PC-3 (cell line): ENCODE measurements around the gene BARHL1. TPM values are rescaled to one million over a fixed set of nuclear protein-coding genes. Genes with fewer than 3 reads are reported as not detected.

Experiments
- ATAC-seq: fragments of 200-7000 bp; cut with Tn5 transposase; 2 replicates; pipeline ENCODE4 v1.9.1; 2020; ENCODE audit warnings: mild to moderate bottlenecking, moderate library complexity
- BruUV-seq: library from RNA; stranded (reverse); fragments of 400-500 nt; replicated peaks from 2 replicates; lab custom pipeline; 2021; lab: Mats Ljungman, UMichigan
- CTCF ChIA-PET: fragments of 300-600 bp; sonication (Branson Sonifier 250); formaldehyde crosslinking; loops from one replicate; lab custom pipeline; 2022; ENCODE audit warnings: antibody characterized with exemption; lab: Charles Lee
- POLR2A ChIA-PET: fragments of 300-600 bp; sonication (Branson Sonifier 250); formaldehyde crosslinking; loops from one replicate; lab custom pipeline; 2022; ENCODE audit warnings: antibody characterized with exemption; ENCODE audit not compliant: unreplicated experiment; lab: Charles Lee
- DNase-seq: peaks from one replicate; pipeline ENCODE4 v3.0.0-alpha.2; 2015
- H2AFZ ChIP-seq: fragments of 300-600 bp; sonication (generic); 2 replicates; pipeline ENCODE4 v1.6.0; 2016; ENCODE audit warnings: antibody characterized with exemption, low read length
- H3F3A ChIP-seq: fragments of 300-600 bp; sonication (generic); one replicate; pipeline ENCODE4 v1.6.0; 2017; ENCODE audit warnings: antibody characterized with exemption, low read length, control low read depth, mild to moderate bottlenecking; ENCODE audit not compliant: unreplicated experiment
- H3K27ac ChIP-seq: fragments of 300-600 bp; sonication (generic); 2 replicates; pipeline ENCODE4 v1.5.1; 2016; ENCODE audit warnings: mild to moderate bottlenecking, low read length
- H3K27me3 ChIP-seq: fragments of 300-600 bp; sonication (generic); 2 replicates; pipeline ENCODE4 v1.6.1; 2016; ENCODE audit warnings: low read length, mixed read lengths
- H3K36me3 ChIP-seq: fragments of 300-600 bp; sonication (generic); 2 replicates; pipeline ENCODE4 v1.6.1; 2016; ENCODE audit warnings: low read depth, mixed run types, low read length, mixed read lengths
- H3K4me1 ChIP-seq: fragments of 300-600 bp; sonication (generic); 2 replicates; pipeline ENCODE4 v1.5.1; 2016; ENCODE audit warnings: low read length; ENCODE audit not compliant: insufficient read depth
- H3K4me2 ChIP-seq: fragments of 300-600 bp; sonication (generic); 2 replicates; pipeline ENCODE4 v1.6.0; 2016; ENCODE audit warnings: low read length
- H3K4me3 ChIP-seq: fragments of 300-600 bp; sonication (generic); 2 replicates; pipeline ENCODE4 v1.5.1; 2016; ENCODE audit warnings: mild to moderate bottlenecking, low read length, mixed read lengths
- H3K79me2 ChIP-seq: fragments of 300-600 bp; sonication (generic); 2 replicates; pipeline ENCODE4 v1.6.1; 2017; ENCODE audit warnings: low read length, mixed read lengths
- H3K9ac ChIP-seq: fragments of 300-600 bp; sonication (generic); 2 replicates; pipeline ENCODE4 v1.6.0; 2016; ENCODE audit warnings: mild to moderate bottlenecking, low read length
- H3K9me2 ChIP-seq: fragments of 300-600 bp; sonication (generic); replicated peaks from 2 replicates; pipeline ENCODE4 v1.6.1; 2016; ENCODE audit warnings: mixed run types, low read length, mixed read lengths
- H3K9me3 ChIP-seq: fragments of 300-600 bp; sonication (generic); 2 replicates; pipeline ENCODE4 v1.6.1; 2016; ENCODE audit warnings: low read length, mixed read lengths
- H4K20me1 ChIP-seq: fragments of 300-600 bp; sonication (generic); 2 replicates; pipeline ENCODE4 v1.6.1; 2016; ENCODE audit warnings: low read length, mixed read lengths
- EZH2 ChIP-seq: fragments of 300-600 bp; sonication (generic); IDR thresholded peaks from one replicate; pipeline ENCODE4 v1.6.1; 2017; ENCODE audit warnings: antibody characterized with exemption, mild to moderate bottlenecking, low read length; ENCODE audit not compliant: unreplicated experiment
- EZH2phosphoT487 ChIP-seq: fragments of 300-600 bp; sonication (generic); IDR thresholded peaks from 2 replicates; pipeline ENCODE4 v1.6.1; 2018; ENCODE audit warnings: mild to moderate bottlenecking, antibody characterized with exemption, low read length, borderline replicate concordance
- intact Hi-C: fragments of 100-400 bp; cut with micrococcal nuclease; formaldehyde crosslinking; loops from 2 replicates; pipeline ENCODE4 v1.9.0; 2023
- total RNA-seq: library from RNA; depleted of rRNA; stranded (reverse); fragments of >200 nt; gene quantifications from 2 replicates; pipeline ENCODE4 v1.2.3, GENCODE V29; 2014
- TF ChIP-seq, protein P1 (sequence below): fragments of 300-600 bp; sonication (generic); conservative IDR thresholded peaks from 2 replicates; pipeline ENCODE4 v1.5.1; 2017; ENCODE audit warnings: antibody characterized with exemption, low read depth, mild to moderate bottlenecking, low read length

BARHL1 gene
- total RNA-seq, 1 experiment from 2014 or later: not detected

- intact Hi-C loops: no loop called here
- no peak overlapping the region for H3K4me3 ChIP-seq
- H3K36me3 ChIP-seq: no peaks in the 10 kb centered on the region
- ATAC-seq: no peak
- no peak overlapping the region for H3K9ac ChIP-seq
- H3K27me3 ChIP-seq: no peaks in the 10 kb centered on the region
- ChIA-PET CTCF (no interaction called here), POLR2A (no interaction called here)
- BruUV-seq: no TSS peak
- DNase-seq: no peak
- no peak overlapping the region for H2AFZ ChIP-seq
- H3K4me2 ChIP-seq: no peak overlapping the region
- H4K20me1 ChIP-seq: no peaks in the 10 kb centered on the region
- TF ChIP-seq EZH2phosphoT487: no peak
- TF ChIP-seq, protein P1, sequence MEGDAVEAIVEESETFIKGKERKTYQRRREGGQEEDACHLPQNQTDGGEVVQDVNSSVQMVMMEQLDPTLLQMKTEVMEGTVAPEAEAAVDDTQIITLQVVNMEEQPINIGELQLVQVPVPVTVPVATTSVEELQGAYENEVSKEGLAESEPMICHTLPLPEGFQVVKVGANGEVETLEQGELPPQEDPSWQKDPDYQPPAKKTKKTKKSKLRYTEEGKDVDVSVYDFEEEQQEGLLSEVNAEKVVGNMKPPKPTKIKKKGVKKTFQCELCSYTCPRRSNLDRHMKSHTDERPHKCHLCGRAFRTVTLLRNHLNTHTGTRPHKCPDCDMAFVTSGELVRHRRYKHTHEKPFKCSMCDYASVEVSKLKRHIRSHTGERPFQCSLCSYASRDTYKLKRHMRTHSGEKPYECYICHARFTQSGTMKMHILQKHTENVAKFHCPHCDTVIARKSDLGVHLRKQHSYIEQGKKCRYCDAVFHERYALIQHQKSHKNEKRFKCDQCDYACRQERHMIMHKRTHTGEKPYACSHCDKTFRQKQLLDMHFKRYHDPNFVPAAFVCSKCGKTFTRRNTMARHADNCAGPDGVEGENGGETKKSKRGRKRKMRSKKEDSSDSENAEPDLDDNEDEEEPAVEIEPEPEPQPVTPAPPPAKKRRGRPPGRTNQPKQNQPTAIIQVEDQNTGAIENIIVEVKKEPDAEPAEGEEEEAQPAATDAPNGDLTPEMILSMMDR: no peak
- no peak for TF ChIP-seq EZH2
- no peaks in the 10 kb centered on the region for H3K9me3 ChIP-seq
- no peaks in the 10 kb centered on the region for H3K79me2 ChIP-seq
- no peak overlapping the region for H3K27ac ChIP-seq
- H3F3A ChIP-seq: no peaks in the 10 kb centered on the region
- no peaks in the 10 kb centered on the region for H3K4me1 ChIP-seq
- no peaks in the 10 kb centered on the region for H3K9me2 ChIP-seq
Observed at GRCh38 chr9:132579427-132579798, 3.0 kb upstream of the BARHL1 start.

DNA sequence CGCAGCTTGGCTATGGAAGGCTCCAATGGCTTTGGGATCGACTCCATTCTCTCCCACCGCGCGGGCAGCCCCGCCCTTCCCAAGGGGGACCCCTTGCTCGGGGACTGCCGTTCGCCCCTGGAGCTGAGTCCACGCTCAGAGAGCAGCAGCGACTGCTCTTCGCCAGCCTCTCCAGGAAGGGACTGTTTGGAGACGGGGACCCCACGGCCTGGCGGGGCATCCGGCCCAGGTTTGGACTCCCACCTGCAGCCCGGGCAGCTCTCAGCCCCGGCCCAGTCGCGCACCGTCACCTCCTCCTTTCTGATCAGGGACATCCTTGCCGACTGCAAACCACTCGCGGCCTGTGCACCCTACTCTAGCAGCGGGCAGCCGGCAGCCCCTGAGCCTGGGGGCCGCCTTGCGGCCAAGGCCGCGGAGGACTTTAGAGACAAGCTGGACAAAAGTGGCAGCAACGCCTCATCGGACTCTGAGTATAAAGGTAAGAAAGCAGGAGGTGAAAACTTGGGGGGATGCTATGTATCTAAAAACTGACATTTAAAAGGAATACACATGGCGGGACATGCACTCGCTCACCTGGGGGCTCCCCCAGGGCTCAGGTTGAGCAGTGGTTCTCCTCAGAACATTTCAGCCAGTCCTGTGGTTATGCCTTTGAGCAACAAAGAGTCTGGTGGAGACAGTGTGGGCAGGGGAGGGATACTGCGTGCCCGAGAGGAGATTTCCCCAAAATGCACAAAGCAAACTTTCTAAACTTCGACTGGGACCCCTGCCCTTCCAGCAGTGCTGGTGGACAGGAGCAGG lies 579 bp downstream of the BARHL1 start:
- Histone ChIP-seq H3K4me2 (no peak overlapping the region), H3K9me3 (no peaks in the 10 kb centered on the region), H4K20me1 (no peaks in the 10 kb centered on the region), H3K4me3 (no peak overlapping the region), H3K27me3 (no peaks in the 10 kb centered on the region), H3K9me2 (no peaks in the 10 kb centered on the region), H3K27ac (no peak overlapping the region), H3K4me1 (no peaks in the 10 kb centered on the region), H3F3A (no peaks in the 10 kb centered on the region), H2AFZ (no peak overlapping the region), H3K9ac (no peak overlapping the region), H3K36me3 (no peaks in the 10 kb centered on the region), H3K79me2 (no peaks in the 10 kb centered on the region)
- CTCF ChIA-PET: no interaction called here
- intact Hi-C loops: no loop called here
- TF ChIP-seq EZH2phosphoT487: no peak
- TF ChIP-seq EZH2: no peak
- TF ChIP-seq, protein P1: no peak
- DNase-seq: no peak
- POLR2A ChIA-PET: no interaction called here
- ATAC-seq: no peak
- BruUV-seq: no TSS peak

DNA sequence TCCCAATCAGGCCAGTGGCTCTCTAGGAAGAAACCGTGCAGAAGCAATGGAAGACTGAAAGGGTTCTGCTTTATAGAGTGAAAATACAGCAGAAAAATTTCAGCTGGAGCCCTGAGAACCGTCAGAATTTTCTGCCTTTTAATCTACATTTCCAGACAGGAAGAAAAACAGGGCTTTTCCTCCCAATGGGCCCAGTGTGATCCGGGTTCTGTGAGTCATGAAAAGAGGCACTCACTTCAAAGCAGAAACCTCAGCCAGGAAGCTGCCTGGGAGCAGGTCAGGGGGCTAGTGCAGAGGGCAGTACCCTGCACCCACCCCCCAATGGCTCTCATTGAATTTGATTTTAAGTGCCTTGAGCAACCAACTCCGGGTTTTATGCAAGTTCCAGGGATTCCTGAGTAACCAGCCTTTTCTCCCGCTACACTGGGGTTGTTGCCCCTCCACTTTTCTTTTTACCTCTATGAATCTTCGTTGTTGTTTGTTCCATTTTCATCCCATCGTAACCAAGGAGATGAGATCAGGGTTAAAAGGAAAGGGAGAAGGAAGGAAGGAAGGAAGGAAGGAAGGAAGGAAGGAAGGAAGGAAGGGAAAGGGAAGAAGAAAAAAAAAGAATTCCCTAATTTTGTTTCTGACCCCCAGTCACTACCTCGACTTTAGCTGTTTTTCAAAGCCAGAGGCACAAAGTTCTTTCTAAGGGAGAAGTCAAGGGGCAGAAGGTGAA lies 1.3 kb downstream of the BARHL1 start:
- no peaks in the 10 kb centered on the region for H3K27me3 ChIP-seq
- H4K20me1 ChIP-seq: no peaks in the 10 kb centered on the region
- H3K4me1 ChIP-seq: no peaks in the 10 kb centered on the region
- CTCF ChIA-PET: no interaction called here
- no peak overlapping the region for H3K9ac ChIP-seq
- DNase-seq: no peak
- no peaks in the 10 kb centered on the region for H3F3A ChIP-seq
- TF ChIP-seq, protein P1: no peak
- TF ChIP-seq EZH2phosphoT487: no peak
- TF ChIP-seq EZH2: no peak
- no peak overlapping the region for H2AFZ ChIP-seq
- no peak overlapping the region for H3K4me2 ChIP-seq
- H3K27ac ChIP-seq: no peak overlapping the region
- no peaks in the 10 kb centered on the region for H3K9me3 ChIP-seq
- no TSS peak for BruUV-seq
- POLR2A ChIA-PET: no interaction called here
- no peak for ATAC-seq
- no peaks in the 10 kb centered on the region for H3K9me2 ChIP-seq
- intact Hi-C loops: no loop called here
- no peaks in the 10 kb centered on the region for H3K79me2 ChIP-seq
- H3K4me3 ChIP-seq: no peak overlapping the region
- H3K36me3 ChIP-seq: no peaks in the 10 kb centered on the region
